Retinal pigment epithelial cell (primary cell): ENCODE results near the gene GREM1.

Experiments
- DNase-seq: peaks from one replicate; pipeline ENCODE4 v3.0.0-alpha.2; 2010; ENCODE audit warnings: low read depth
- H3K4me3 ChIP-seq: 2 replicates; pipeline ENCODE4 v1.5.1; 2011; ENCODE audit warnings: mild to moderate bottlenecking, low read length, control low read depth, moderate library complexity
- CTCF ChIP-seq: conservative IDR thresholded peaks from 2 replicates; pipeline ENCODE4 v1.5.1; 2011; ENCODE audit warnings: low read depth, low read length, control low read depth, inconsistent platforms

GREM1 gene

DNA sequence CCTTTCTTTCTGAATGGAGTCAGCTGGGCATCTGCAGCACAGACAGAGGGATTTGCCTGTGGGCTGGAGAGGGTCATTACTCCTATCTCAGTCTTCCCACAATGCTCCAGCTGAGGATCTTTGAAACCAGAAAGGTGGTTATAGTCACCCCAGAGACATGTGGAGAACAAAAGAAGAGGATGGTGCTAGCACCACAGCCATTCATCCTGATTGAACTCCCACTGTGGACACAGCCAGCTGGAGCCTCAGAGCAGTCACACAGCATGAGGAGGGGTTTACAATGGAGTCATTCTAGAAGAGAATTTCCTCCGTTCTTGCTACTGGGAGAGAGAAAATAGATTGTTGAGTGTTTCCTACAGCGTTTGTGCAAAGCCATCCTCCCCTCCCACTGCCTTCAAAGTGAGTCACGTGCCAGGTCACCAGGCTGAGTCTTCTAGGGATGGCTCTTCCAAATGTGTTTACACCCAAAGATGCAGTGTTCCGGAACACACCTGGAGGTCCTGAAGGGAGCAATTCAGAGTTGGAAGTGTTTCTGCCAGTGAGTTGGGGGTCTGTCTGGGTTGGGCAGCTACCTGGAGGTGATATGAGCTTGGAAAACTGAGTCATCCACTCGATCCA, 18.9 kb upstream of the GREM1 start:
- TF ChIP-seq CTCF, result no peak
- no peak for DNase-seq
- H3K4me3 ChIP-seq, result no peak overlapping the region

- H3K4me3 ChIP-seq, result no peak overlapping the region
- no peak for TF ChIP-seq CTCF
These were observed 17.2 kb upstream of the GREM1 start for GRCh38 chr15:32700501-32701150.

GRCh38 chr15:32701863-32702262, 15.9 kb upstream of the GREM1 start:
- no peak for TF ChIP-seq CTCF
- no peak overlapping the region for H3K4me3 ChIP-seq
- DNase-seq, result no peak

More at GRCh38 chr15:32700501-32701150, 17.2 kb upstream of the GREM1 start:
- DNase-seq, result no peak

DNA sequence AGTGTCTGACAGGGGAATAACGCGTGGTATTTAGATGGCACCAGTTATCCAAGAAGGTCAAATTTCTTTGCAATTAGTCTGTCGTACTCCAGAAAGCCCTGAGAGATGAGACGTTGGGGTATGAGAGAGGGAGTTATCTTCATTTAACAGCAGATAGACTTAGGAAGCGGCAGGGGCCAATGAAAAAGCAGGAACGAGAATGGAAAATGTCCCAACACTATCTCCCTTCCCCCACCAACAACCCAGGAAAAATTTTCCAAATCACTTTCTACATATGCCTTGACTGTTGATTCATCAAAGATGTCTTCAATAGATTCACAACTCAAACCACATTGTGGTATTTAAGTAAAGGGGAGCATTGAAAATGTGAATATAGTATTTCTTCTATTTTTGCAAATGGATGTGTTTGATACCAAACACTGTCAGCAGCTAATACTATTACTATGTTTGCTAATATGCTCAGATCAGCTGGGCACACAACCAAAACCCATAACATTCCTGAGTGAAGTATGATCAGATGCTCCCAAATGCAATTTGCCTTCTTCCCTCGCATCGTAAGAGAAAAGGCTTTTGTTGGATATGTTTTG, 13.3 kb upstream of the GREM1 start:
- no peak overlapping the region for H3K4me3 ChIP-seq
- TF ChIP-seq CTCF, result no peak
- no peak for DNase-seq

DNA sequence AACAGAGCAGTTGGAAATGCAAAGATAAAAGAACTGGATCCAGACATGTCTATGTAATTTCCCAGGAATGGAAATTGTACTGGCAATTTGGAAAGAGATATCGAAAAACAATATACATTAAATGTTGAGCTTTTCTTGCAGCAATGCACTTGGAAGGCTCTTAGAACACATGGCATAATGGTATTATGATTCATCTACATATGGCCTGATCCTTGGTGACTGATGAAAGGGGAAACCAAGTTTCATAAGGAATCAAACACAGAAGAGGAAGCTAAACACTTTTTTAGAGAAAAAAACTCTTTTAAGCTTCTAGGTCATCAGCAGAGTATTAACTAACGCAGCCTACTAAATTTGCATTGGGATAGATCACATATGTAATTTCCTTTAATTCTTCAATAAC, 12.4 kb upstream of the GREM1 start:
- no peak overlapping the region for H3K4me3 ChIP-seq
- no peak for TF ChIP-seq CTCF
- DNase-seq, result no peak

- H3K4me3 ChIP-seq, result no peak overlapping the region
- peak; percentile 73 for DNase-seq
- no peak for TF ChIP-seq CTCF
These were observed 11.1 kb upstream of the GREM1 start for GRCh38 chr15:32706704-32707103.

DNA sequence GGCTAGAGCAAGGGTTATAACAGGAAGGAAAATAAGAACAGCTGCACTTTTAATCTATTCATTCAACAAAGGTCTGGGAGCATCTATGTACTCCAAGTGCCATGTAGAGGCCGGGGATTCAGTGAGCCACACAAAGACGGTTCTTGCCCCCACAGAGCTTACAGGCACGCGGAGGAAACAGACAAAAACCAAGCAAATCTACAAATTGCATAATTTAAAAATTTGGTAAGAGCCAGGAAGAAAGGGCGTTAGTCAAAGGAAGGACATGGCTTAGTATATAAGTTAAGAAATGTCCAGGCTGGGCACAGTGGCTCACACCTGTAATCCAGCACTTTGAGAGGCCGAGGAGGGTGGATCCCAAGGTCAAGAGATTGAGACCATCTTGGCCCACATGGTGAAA, 10.4 kb upstream of the GREM1 start:
- no peak overlapping the region for H3K4me3 ChIP-seq
- DNase-seq, result no peak
- no peak for TF ChIP-seq CTCF
